ENCODE results near the gene IQSEC1. TPM values are rescaled to one million over a fixed set of nuclear protein-coding genes. Genes with fewer than 3 reads are reported as not detected.

Gene IQSEC1
- total RNA-seq, 6 experiments from 2014 or later = 21.1 to 25.1 (median 21.9) TPM

GRCh38 chr3:13098192-13098988 lies 25.2 kb upstream of the IQSEC1 start:
- Mint-ChIP-seq H3K9me3 (no peaks in the 10 kb centered on the region), H3K27me3 (ENCODE audit: insufficient read depth) (peaks cover 63% of the 10 kb centered on the region), H3K27ac (no peak overlapping the region), H3K4me3 (no peak overlapping the region), H3K36me3 (ENCODE audit: low read depth) (no peaks in the 10 kb centered on the region), H3K4me1 (ENCODE audit: low read depth) (no peaks in the 10 kb centered on the region)
- no peak for TF ChIP-seq CTCF (IDR thresholded peaks at IDR 0.05)
- DNase-seq = no peak

- no peaks in the 10 kb centered on the region for H3K4me1 Mint-ChIP-seq (ENCODE audit: low read depth)
- no peak overlapping the region for H3K27ac Mint-ChIP-seq
- DNase-seq = no peak
- H3K36me3 Mint-ChIP-seq (ENCODE audit: low read depth) = no peaks in the 10 kb centered on the region
- no peak overlapping the region for H3K4me3 Mint-ChIP-seq
- TF ChIP-seq CTCF (IDR thresholded peaks at IDR 0.05) = no peak
- H3K9me3 Mint-ChIP-seq = no peaks in the 10 kb centered on the region
- peaks cover 55% of the 10 kb centered on the region for H3K27me3 Mint-ChIP-seq (ENCODE audit: insufficient read depth)
Measured at GRCh38 chr3:13096356-13096755, 23.1 kb upstream of the IQSEC1 start.

GRCh38 chr3:13095408-13095937 lies 22.2 kb upstream of the IQSEC1 start:
- Mint-ChIP-seq H3K27ac (no peak overlapping the region), H3K27me3 (ENCODE audit: insufficient read depth) (peaks cover 48% of the 10 kb centered on the region), H3K9me3 (no peaks in the 10 kb centered on the region), H3K4me3 (no peak overlapping the region), H3K36me3 (ENCODE audit: low read depth) (no peaks in the 10 kb centered on the region), H3K4me1 (ENCODE audit: low read depth) (no peaks in the 10 kb centered on the region)
- no peak for DNase-seq
- TF ChIP-seq CTCF (IDR thresholded peaks at IDR 0.05) = no peak

- no peaks in the 10 kb centered on the region for H3K36me3 Mint-ChIP-seq (ENCODE audit: low read depth)
- H3K4me3 Mint-ChIP-seq = no peak overlapping the region
- H3K9me3 Mint-ChIP-seq = no peaks in the 10 kb centered on the region
- no peak overlapping the region for H3K27ac Mint-ChIP-seq
- DNase-seq = no peak
- no peaks in the 10 kb centered on the region for H3K4me1 Mint-ChIP-seq (ENCODE audit: low read depth)
- H3K27me3 Mint-ChIP-seq (ENCODE audit: insufficient read depth) = peaks cover 38% of the 10 kb centered on the region
- TF ChIP-seq CTCF (IDR thresholded peaks at IDR 0.05) = no peak
Measured at GRCh38 chr3:13093687-13094086, 20.5 kb upstream of the IQSEC1 start.

GRCh38 chr3:13092621-13093617 lies 19.7 kb upstream of the IQSEC1 start:
- no peak for DNase-seq
- peaks cover 34% of the 10 kb centered on the region for H3K27me3 Mint-ChIP-seq (ENCODE audit: insufficient read depth)
- H3K4me3 Mint-ChIP-seq = no peak overlapping the region
- no peak for TF ChIP-seq CTCF (IDR thresholded peaks at IDR 0.05)
- no peaks in the 10 kb centered on the region for H3K9me3 Mint-ChIP-seq
- H3K27ac Mint-ChIP-seq = no peak overlapping the region
- H3K4me1 Mint-ChIP-seq (ENCODE audit: low read depth) = no peaks in the 10 kb centered on the region
- no peaks in the 10 kb centered on the region for H3K36me3 Mint-ChIP-seq (ENCODE audit: low read depth)

Measured in HFFc6 (cell line).